Left renal cortex interstitium (tissue), 4 donors: ENCODE measurements around the gene SEC24B. TPM values are rescaled to one million over a fixed set of nuclear protein-coding genes. Genes with fewer than 3 reads are reported as not detected.
A peak's percentile ranks its signal among the peaks of the same experiment; 100 is the strongest.

Experiments
- DNase-seq, 4 donors: peaks; one replicate each; pipeline ENCODE4 v3.0.0-alpha.2; 2013; ENCODE audit warnings: low read depth in 4 of 4, low spot score in 2 of 4, missing footprints in 1 of 4
- polyA plus RNA-seq, 4 donors: library from polyadenylated mRNA; unstranded; fragments of 120-200 nt; gene quantifications; one replicate each; pipeline ENCODE4 v1.2.1, GENCODE V29; 2013; ENCODE audit not compliant: insufficient read length in 4 of 4

SEC24B gene
- 10 to 100 TPM; 37.6 to 44.2 (median 40.9) TPM for polyA plus RNA-seq

DNA sequence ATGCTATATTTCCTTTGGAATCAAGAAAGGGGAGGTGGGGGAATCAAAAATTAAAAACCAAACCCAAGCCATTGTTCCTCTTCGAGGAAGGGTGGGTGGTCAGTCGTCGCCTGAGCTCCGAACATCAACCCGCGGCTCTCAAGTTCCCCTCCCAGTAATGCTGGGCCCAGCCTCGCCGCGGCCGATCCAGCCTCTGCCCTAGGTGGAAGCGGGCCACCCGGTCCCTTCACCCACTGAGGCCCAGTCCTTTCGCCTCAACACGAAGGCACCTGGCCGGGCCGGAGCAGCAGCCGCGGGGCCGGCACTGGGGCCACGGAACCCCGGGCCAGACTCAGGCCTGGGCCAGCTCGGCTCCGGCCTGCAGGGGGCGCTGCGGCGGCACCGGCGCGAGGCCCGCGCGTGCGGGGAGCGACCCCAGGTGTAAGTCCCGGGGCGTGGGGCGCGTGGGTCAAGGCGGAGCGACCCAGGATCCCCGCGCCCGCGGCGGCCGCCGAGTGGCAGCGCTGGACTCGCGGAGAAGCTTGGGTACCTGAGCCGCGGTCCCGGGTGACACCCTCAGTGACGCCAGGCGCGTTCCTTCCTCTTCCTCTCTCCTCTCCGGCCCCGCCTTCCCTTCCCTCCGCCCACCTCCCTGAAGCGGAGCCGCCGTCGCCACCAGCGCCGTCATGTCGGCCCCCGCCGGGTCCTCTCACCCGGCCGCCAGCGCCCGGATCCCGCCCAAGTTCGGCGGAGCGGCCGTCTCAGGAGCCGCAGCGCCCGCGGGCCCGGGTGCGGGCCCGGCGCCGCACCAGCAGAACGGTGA, at the start of gene SEC24B:
TSS of gene SEC24B (plus strand) at position 611 of the 802 bp plus-strand sequence. CDS start at position 666, 55 bp downstream.
- peak; percentile 63 to 78 (median 74) for DNase-seq

DNA sequence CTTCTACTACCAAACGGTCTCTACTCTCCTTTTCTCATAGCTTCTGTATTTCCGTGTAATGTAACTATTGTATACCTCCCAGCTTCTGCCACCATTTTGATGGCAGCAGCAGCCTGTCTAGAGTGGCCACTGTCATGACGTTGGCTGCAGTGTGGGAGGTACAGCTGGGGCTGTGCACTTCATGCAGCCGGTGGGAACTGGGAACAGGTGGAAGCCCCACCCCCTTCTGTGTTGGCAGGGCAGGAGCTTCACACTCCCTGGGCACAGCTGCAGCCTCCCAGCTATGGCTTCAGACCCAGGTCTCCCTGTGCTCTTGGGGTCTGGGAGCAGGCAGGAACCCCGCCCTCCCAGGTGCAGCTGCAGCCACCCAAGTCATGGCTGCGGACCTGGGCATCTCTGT, 49.8 kb upstream of the SEC24B start:
- no peak for DNase-seq

DNA sequence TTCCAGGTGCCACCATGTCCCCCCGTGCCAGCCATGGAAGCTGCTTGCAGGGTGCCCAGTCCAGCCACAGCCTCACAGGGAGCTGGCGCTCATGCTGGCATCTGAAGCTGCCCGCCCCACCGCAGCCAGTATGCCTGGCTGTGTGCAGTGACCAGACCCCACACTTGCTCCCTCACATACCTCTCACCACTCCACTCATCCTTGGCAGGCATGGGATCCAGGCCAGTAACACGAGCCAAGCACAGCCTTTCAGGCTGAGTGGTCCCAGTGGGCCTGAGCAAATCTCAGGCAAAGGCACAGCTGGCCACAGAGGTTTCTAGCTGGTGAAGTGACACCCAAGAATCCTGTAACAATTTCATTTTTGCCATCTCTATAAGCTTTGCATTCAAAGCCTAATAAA, 48.4 kb upstream of the SEC24B start:
- DNase-seq: no peak

DNA sequence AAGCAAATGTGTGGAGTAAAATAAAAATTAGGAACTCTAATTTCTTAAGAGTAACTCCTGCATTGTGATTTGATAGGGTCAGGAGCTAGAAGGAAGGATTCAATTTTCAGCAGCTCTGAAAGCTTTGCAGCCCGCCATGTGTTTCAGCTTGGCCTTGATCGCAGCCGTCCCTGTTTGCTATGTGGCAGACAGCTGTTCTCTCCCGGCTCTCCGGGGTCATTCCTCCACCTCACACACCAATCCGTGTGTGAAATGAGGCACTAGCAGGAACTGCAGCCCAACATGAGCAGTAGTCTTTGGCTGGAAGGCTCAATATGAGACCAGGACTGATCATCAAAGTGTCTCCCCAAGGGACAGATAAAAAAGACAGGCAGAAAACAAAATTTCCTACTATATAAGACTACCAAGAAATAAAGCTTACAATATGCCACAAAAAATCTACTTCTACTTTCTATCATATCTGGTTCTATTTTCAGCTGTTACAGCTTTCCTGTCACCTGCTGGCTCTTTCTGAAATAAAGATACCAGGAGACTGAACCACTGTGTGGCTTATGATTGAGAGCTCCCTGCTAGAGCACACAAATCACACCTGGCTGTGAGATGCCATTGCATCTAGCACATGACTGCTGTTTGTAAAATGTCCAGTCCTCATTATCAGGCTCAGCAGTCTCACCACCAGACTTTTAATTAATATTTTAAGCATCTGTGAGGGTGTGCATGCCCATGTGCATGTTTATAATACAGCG, 44.1 kb upstream of the SEC24B start:
- peak in 1 of 4 donors; percentile 22 for DNase-seq

DNA sequence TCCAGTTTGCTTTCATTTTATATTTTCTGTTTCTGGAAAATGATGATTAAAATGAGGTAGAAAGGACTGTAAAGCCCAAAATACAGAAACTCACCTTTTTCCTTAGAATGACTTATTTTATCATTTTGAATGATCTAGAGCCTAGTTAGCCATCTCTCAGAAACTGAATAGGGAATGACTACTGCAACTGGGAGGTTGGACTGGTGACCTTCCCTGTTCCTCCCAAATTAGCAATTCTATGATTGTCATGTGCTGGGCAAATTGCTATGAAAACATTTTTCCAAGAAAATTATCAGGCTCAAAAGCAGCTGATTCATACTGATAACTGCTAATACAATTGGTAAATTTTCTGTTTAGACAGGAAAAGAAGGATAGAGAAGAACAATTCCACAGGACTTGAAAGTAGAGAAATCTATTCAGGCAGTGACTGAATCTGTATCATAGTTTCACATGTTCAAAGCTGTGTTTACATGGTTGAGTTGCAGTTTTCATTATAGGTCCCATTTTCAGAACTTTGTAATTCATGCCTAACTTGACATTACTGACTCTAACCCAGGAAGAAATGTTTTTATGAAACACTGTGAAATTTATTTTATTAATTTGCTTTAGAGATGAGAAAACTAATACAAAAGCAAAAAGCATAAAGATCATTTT, 43.4 kb upstream of the SEC24B start:
- DNase-seq: no peak

DNA sequence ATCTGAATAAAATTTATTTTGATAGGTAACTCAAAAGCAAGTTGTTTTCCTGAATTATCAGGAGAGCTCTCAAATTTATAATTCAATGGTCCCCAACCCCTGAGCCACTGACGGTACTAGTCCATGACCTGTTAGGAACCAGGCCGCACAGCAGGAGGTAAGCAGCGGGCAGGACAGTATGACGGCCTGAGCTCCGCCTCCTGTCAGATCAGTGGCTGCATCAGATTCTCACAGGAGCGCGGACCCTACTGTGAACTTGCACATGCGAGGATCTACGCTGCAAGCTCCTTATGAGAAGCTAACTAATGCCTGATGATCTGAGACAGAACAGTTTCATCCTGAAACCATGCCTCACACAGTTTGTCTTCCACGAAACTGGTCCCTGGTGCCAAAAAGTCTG, 37.9 kb upstream of the SEC24B start:
- no peak for DNase-seq

DNA sequence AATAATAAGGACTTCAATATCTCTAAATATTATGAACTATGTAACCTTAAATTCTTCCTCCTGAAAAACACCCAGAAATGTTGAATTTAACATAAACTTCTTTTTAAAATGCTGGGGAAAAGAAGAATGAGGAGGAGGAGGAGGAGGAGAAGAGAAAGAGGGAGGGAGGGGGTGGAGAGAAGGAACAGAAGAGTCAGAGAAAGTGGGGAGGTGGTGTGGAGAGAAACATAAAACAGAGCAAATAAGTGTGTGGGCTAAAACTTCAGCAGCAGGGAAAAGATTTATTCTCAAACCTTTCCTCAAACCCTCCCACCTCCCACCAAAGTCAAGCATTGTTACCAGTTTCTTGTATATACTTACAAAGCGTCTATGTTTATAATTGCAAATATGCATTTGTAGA, 34.7 kb upstream of the SEC24B start:
- no peak for DNase-seq

DNA sequence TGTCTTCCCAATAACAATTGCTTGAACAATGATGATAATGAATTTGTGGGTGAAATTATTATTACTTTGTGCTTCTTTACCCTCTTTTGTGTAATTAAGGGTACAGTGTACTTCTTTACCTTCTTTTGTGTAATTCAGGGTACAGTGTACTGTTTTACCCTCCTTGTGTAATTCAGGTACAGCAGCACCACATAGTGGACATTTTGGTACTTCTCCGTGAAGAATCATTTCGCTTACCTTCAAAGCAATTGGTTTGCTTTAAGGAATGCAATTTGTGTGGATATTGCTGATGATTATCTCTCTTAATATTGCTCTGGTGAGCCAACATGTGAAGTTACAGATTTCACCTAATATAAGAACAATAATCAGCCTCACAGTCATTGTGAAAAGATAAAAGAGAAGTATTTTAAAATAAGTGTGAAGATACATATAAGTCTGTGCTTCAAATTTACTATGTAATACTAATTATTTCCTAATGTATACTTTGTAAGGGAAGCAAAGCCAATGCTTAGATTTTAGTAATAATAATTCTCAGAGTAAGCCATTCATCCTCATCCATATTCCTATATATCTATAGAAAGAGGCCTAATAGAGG, 27.2 kb upstream of the SEC24B start:
- DNase-seq: peak in 1 of 4 donors; percentile 70

DNA sequence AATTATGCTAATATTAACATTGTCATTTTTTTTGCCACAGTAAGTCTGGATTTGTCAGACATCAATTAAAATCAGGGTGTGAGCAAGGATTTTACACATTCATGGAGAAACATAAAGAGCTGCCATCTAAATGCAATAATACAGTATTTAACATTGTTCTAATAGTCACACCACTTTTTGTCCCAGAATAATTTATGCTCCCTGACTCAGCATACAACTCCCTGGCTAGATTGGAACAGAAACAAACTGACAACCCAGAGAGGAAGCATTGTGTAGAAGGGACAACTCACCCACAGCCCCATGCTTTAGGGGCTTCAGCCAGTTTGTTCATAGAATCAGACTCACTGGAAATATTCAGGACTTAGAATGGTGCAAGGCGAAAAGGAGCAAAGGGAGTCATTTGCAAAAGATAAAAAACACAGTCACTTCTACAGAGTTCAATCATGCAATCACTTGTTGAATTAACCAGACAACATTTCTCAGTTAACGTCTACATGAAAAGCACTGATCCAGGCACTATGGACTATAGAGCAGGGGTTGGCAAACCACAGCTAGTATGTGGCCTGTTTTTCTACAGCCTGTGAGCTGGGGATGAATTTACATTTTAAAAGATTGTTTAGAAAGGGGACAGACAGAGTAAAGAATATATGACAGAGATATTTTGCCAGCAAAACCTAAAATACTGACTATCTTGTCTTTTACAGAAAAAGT, 26.4 kb upstream of the SEC24B start:
- DNase-seq: no peak

DNA sequence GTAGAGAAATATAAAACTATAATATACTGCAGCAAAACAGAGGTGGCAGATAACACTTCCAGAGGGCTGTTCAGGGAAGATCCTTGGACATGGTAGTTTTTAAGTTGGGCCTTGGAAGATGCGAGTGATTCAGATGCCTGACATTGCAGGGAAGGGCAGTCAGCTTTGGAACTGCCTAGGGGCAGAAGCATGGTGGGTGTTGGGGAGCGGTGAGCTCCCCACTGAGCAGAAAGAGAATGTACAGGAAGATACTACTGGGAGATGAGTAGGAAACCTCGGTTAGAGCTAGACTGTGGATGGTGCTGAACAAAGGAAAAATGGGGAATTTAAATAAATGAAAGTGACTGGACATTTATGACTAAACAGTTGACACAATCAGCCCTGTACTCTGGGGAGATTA, 24.9 kb upstream of the SEC24B start:
- DNase-seq: no peak

DNA sequence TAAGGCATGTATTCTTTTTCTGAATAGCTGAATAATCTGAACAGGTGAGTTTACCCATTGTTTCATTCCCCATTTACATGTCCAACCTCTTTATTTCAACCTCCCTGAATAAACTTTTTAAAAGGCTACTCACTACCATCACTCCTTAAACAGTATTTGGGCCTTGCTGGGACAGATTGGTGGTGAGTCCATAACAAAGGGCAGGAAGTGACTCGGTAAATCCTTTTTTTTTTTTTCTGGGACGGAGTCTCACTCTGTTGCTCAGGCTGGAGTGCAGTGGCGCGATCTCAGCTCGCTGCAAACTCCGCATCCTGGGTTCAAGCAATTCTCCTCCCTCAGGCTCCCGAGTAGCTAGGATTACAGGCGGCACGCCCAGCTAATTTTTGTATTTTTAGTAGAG, 23.4 kb upstream of the SEC24B start:
- no peak for DNase-seq

DNA sequence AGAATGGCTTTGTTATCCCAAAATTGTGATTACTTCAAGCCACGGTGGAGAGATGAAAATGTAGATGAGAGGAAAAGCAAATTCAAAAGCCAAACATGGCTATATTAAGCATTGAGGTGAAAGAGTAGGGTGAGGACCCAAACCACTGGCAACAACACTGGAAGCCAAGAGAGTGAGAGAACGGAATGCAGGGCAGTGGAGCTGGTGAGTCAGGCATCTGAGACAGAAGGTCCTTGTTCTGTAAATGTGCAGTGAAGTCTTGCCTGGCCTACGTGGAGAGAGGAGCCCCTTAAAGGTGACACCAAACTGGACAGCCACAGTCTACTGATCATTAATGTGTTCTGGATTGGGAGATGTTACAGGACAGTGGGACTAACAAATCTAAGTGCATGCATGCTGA, 22.8 kb upstream of the SEC24B start:
- no peak for DNase-seq

DNA sequence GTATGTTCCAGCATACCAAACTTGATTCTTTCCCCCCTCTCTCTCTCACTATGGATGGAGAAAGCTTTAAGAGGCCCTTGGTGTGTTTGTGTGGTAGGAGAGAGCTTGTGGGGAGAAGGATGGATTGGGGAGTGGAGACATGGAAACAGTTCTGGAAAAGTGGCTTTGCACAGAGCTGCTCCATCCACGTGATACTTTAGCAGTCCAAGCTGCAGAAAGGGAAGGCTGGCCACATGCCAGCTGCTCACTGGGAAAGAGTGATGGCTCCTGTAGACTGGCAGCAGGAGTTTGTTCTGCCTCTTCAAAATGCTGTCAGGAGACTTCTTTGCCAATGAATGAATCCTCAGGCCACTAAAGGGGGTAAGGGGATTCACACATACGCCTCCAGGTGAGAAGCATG, 21.7 kb upstream of the SEC24B start:
- no peak for DNase-seq

DNA sequence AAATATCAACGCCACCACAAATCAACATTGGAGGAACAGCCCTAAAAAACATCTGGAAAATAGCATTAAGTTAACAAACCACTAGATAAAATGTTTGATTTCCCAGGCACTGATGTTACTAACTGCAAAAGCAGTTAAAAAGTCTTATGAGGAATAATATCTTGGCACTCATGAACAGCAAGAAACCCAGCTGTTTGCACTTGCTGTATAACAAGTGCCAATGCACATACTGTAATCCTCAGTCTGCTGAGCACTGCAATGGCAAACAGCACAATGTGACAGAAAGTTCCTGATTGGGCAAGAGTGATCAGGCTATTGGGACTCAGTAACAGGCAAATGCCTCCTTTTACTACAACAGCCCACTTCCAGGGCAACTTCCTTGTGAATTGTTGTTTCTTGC, 20.8 kb upstream of the SEC24B start:
- no peak for DNase-seq

DNA sequence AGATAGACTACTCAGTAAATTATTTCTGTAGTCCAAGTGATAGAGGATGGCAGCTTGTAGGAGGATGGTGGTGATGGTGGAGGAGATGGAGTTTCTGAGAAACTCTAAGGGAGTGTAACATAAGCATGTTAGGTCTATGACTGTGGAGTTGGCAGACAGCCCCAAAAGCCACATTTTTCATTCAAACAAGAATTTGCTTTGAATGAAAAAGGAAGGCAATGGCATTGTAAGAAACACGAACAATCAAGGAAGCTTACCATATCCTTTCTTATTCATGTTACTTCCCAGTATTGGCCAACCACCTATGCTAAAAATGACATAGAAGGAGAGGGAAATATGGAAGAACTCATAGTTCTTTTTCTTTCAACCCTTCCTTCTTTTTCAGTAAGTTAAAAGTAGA, 18.7 kb upstream of the SEC24B start:
- no peak for DNase-seq

DNA sequence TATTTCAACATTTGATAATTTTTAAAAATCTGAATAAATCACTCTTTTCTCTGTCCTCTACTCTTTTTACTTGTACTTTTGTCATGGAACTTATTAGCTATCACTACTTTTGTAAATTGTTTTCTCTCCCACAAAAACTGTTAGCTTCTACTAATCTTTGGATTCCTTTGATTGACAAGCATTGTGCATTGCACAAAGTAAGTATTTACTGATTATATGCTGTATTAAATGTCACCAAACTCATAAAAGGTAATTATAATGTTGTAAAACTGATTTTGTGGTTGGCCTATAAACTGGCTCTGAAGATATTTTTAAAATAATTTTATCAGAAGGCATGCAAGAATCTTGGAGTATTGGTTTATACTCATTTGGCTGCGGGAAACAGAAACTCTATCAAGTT, 15.0 kb upstream of the SEC24B start:
- no peak for DNase-seq

DNA sequence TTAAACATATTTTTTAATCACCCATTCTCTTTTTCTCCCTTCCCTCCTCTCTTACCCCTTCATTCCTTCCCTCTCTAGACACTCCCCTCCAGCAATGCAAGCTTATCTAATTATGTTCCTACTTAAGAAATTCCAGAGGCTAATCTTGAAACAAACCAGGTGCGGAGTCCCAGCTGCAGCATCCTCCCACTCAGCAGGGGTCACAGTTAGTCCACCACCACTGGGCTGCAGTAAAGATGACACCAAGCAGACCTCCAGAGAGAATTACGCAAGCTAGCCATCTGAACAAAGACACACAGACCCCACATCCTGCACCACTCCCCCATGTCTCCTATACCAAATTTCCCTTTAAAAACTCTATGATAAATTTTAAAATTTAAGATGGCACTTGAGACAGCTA, 13.9 kb upstream of the SEC24B start:
- DNase-seq: no peak

DNA sequence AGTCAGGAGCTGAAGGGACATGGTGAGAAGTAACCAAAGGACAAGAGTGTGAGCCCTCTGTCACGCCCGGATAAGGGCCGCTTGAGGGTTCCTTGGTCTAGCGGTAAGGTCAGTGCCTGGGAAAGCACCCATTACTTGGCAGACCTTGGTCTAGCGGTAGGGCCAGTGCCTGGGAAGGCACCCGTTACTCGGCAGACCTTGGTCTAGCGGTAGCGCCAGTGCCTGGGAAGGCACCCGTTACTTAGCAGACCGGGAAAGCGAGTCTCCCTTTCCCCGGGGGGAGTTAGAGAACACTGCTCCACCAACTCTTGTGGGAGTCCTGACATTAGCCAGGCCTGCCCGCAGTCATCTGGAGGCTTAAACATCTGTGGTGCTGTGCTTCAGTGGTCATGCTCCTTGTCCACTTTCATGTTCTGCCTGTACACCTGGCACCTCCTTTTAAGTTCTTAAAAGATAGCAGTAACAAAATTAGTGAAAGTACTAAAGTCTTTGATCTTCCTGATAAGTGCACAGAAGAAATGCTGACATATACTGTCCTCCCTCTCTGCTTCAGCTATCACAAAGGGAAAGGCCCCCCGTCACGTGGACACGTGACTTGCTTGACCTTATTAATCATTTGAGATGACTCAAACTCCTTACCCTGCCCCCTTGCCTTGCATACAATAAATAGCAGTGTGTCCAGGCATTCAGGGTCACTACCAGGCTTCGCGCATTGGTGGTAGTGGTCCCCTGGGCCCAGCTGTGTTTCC, 9.3 kb upstream of the SEC24B start:
- no peak for DNase-seq

DNA sequence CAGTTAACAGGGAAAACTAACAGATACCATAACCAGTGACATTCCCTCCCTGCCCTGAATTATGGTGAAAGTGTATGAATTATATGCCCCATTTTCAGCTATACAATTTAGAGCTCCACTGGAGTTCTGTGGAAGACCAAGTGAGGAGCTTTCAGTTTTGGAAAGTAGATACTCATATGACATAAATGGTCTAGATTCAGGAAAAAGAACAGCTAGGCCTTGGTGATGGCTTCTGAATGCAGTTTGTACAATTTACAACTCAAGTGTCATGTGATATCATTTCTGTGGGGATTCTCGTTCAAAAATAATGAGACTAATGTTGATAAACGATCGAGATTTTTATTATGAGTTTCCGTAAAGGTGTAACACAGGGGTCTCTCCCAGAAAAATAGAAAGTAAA, 8.2 kb upstream of the SEC24B start:
- no peak for DNase-seq

DNA sequence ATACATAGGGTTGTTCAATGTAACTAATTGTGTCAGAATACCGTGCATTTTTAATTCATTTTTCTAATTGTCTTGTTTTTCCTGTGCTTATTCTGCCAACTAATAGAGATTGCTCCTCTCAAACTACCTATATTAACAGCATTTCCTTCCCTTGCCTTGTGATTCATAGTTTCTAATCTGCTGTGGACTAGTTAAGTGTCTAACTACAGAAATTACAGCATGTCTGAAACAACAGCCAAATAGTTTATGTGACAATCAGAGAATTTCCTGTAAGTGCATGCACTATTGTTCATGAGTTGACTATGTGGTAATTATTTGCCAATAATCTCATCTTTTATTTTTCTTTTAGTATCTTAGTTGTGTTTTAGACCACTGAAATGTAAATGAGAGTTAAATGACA, 4.1 kb upstream of the SEC24B start:
- no peak for DNase-seq
